ENCODE measurements around the gene GDF7.

- TF ChIP-seq MAX (IDR thresholded peaks at IDR 0.05) (no peak), TAF1 (IDR thresholded peaks at IDR 0.05; ENCODE audit: low read depth) (no peak), EP300 (IDR thresholded peaks at IDR 0.05; ENCODE audit: borderline replicate concordance) (no peak), YY1 (IDR thresholded peaks at IDR 0.05; ENCODE audit: low read depth) (no peak), REST (IDR thresholded peaks at IDR 0.05; ENCODE audit: low read depth) (no peak), RAD21 (IDR thresholded peaks at IDR 0.05; ENCODE audit: low read depth) (no peak), TEAD4 (IDR thresholded peaks at IDR 0.05) (no peak), NFIC (IDR thresholded peaks at IDR 0.05) (no peak), CREB1 (IDR thresholded peaks at IDR 0.05; ENCODE audit: low read depth) (no peak), TCF12 (IDR thresholded peaks at IDR 0.05; ENCODE audit: low read depth) (no peak), ZBTB7A (IDR thresholded peaks at IDR 0.05; ENCODE audit: low read depth) (no peak), CEBPB (IDR thresholded peaks at IDR 0.05) (no peak), EGR1 (IDR thresholded peaks at IDR 0.05) (no peak)
- TF ChIP-seq, protein P1, sequence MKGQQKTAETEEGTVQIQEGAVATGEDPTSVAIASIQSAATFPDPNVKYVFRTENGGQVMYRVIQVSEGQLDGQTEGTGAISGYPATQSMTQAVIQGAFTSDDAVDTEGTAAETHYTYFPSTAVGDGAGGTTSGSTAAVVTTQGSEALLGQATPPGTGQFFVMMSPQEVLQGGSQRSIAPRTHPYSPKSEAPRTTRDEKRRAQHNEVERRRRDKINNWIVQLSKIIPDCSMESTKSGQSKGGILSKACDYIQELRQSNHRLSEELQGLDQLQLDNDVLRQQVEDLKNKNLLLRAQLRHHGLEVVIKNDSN (IDR thresholded peaks at IDR 0.05): no peak
Observed at GRCh38 chr2:20702563-20702962, 35.6 kb downstream of the GDF7 start.

Data from Ishikawa (cell line).